RWPE2 (cell line): ENCODE measurements around the gene CRABP1.

ENCODE experiments used
- ATAC-seq: fragments of 200-7000 bp; cut with Tn5 transposase; 3 replicates; pipeline ENCODE4 v1.9.1; 2021; ENCODE audit warnings: low read depth
- DNase-seq: peaks from one replicate; pipeline ENCODE4 v3.0.0-alpha.2; 2020; ENCODE audit warnings: low spot score
- H3K27ac ChIP-seq: fragments of 450-650 bp; 2 replicates; pipeline ENCODE4 v1.5.1; 2017; ENCODE audit warnings: mild to moderate bottlenecking; ENCODE audit not compliant: poor library complexity, severe bottlenecking
- H3K27me3 ChIP-seq: fragments of 250-450 bp; sonication (Bioruptor Pico); 2 replicates; pipeline ENCODE4 v1.5.1; 2021; ENCODE audit warnings: mild to moderate bottlenecking, moderate library complexity; ENCODE audit not compliant: insufficient read depth, poor library complexity, severe bottlenecking
- H3K36me3 ChIP-seq: fragments of 250-450 bp; sonication (Bioruptor Pico); 2 replicates; pipeline ENCODE4 v1.5.1; 2020; ENCODE audit warnings: low read depth, mild to moderate bottlenecking, moderate library complexity
- H3K4me1 ChIP-seq: fragments of 250-450 bp; sonication (Bioruptor Pico); 2 replicates; pipeline ENCODE4 v1.5.1; 2021; ENCODE audit warnings: mild to moderate bottlenecking, moderate library complexity; ENCODE audit not compliant: insufficient read depth, poor library complexity, severe bottlenecking
- H3K4me3 ChIP-seq: fragments of 250-450 bp; sonication (Bioruptor Pico); 2 replicates; pipeline ENCODE4 v1.5.1; 2021; ENCODE audit warnings: mild to moderate bottlenecking, moderate library complexity; ENCODE audit not compliant: severe bottlenecking
- H3K9me3 ChIP-seq: fragments of 250-450 bp; sonication (Bioruptor Pico); 2 replicates; pipeline ENCODE4 v1.5.1; 2021; ENCODE audit warnings: mild to moderate bottlenecking, moderate library complexity; ENCODE audit not compliant: severe bottlenecking
- TF ChIP-seq, protein P1 (sequence below): fragments of 450-650 bp; IDR thresholded peaks from one replicate; pipeline ENCODE4 v1.5.1; 2017; ENCODE audit warnings: mild to moderate bottlenecking, moderate library complexity; ENCODE audit not compliant: poor library complexity, severe bottlenecking

CRABP1 gene

GRCh38 chr15:78311292-78311691, 28.9 kb upstream of the CRABP1 start:
- no peak overlapping the region for H3K4me3 ChIP-seq
- TF ChIP-seq, protein P1, sequence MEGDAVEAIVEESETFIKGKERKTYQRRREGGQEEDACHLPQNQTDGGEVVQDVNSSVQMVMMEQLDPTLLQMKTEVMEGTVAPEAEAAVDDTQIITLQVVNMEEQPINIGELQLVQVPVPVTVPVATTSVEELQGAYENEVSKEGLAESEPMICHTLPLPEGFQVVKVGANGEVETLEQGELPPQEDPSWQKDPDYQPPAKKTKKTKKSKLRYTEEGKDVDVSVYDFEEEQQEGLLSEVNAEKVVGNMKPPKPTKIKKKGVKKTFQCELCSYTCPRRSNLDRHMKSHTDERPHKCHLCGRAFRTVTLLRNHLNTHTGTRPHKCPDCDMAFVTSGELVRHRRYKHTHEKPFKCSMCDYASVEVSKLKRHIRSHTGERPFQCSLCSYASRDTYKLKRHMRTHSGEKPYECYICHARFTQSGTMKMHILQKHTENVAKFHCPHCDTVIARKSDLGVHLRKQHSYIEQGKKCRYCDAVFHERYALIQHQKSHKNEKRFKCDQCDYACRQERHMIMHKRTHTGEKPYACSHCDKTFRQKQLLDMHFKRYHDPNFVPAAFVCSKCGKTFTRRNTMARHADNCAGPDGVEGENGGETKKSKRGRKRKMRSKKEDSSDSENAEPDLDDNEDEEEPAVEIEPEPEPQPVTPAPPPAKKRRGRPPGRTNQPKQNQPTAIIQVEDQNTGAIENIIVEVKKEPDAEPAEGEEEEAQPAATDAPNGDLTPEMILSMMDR = no peak
- no peak for DNase-seq

DNA sequence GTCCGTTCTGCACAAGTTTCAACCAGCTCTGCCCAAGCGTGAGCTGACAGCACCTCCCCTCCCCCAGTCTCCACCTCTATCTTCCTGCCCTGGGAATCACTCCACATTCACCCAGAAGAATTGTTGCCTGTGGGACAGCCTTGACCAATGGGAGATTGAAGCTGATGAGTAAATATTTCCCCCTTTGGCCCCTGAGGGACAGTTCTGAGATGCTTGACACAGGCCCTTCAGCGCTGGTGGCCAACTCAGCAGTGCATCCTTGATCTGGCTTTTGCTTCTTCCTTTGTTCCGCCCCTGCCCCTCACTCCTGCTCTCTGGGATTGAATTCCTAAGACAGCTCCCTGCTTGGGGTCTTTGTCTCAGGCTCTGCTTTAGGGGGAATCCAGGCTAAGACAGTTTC, 27.6 kb upstream of the CRABP1 start:
- DNase-seq = no peak
- no peaks in the 10 kb centered on the region for H3K4me1 ChIP-seq
- ATAC-seq = no peak
- H3K9me3 ChIP-seq = no peaks in the 10 kb centered on the region
- H3K27ac ChIP-seq = no peak overlapping the region
- TF ChIP-seq, protein P1 = no peak
- H3K4me3 ChIP-seq = no peak overlapping the region
- H3K36me3 ChIP-seq = no peaks in the 10 kb centered on the region
- H3K27me3 ChIP-seq = no peaks in the 10 kb centered on the region

More at GRCh38 chr15:78311292-78311691, 28.9 kb upstream of the CRABP1 start:
- ATAC-seq = no peak
- Histone ChIP-seq H3K4me1 (peaks cover 2% of the 10 kb centered on the region), H3K9me3 (no peaks in the 10 kb centered on the region), H3K27ac (no peak overlapping the region), H3K27me3 (no peaks in the 10 kb centered on the region), H3K36me3 (no peaks in the 10 kb centered on the region)

GRCh38 chr15:78312957-78313356, 27.2 kb upstream of the CRABP1 start:
- Histone ChIP-seq H3K36me3 (no peaks in the 10 kb centered on the region), H3K27ac (no peak overlapping the region), H3K9me3 (no peaks in the 10 kb centered on the region), H3K27me3 (no peaks in the 10 kb centered on the region), H3K4me1 (no peaks in the 10 kb centered on the region), H3K4me3 (no peak overlapping the region)
- no peak for DNase-seq
- ATAC-seq = no peak
- TF ChIP-seq, protein P1 = no peak

DNA sequence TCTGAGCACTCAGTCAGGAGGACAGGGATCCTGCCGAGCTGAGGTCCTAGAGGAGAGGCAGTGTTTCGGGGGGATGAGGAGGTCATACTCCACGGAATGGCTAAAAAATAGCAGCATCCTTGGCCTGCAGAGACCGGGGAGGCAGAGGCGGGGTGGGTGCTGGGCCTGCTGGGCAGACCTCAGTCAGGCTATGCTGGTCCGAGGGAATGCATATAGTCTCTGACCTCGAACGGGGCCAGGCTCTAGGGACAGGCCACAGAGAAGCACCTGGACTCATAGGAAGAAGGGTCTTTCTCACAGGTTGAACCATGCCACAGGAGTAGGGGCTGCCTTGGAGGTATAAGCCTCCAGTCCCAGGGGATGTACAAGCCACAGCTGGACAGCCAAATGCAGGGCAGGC, 26.8 kb upstream of the CRABP1 start:
- Histone ChIP-seq H3K4me3 (no peak overlapping the region), H3K27me3 (no peaks in the 10 kb centered on the region), H3K27ac (no peak overlapping the region), H3K9me3 (no peaks in the 10 kb centered on the region), H3K4me1 (no peaks in the 10 kb centered on the region), H3K36me3 (no peaks in the 10 kb centered on the region)
- ATAC-seq (no peak), DNase-seq (no peak)
- TF ChIP-seq, protein P1 = no peak

DNA sequence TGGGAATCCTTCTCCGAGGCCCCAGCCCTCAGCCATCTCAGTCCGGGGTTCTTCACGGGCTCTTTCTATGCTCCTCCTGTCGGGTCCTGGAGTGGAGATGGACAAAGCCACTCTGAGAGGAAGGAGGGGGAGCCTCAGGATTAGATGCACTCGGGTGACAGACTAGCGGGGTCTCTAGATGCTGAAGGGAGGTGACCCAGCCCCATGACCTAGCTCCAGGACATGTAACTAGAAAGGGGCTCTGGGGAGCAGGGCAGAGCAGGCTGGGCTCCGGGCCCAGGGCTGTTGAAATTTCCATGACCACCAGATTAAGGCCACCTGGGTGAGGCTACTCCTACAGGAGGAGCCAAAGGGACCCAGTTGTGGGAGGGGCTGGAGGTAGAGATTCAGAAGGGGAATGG, 26.0 kb upstream of the CRABP1 start:
- Histone ChIP-seq H3K27me3 (no peaks in the 10 kb centered on the region), H3K4me1 (no peaks in the 10 kb centered on the region), H3K9me3 (no peaks in the 10 kb centered on the region), H3K4me3 (no peak overlapping the region), H3K27ac (no peak overlapping the region), H3K36me3 (no peaks in the 10 kb centered on the region)
- TF ChIP-seq, protein P1 = no peak
- DNase-seq (peak; percentile 53), ATAC-seq (no peak)
